ENCODE measurements around the gene EEF1A2. TPM values are rescaled to one million over a fixed set of nuclear protein-coding genes. Genes with fewer than 3 reads are reported as not detected.
"Not testable (repeated sequence)": the region's sequence is repeated elsewhere in the genome, so short reads cannot be mapped to it uniquely, and the experiment has no call there.

The EEF1A2 gene
- total and polyA plus RNA-seq, 4 experiments from 2014 or later: 0.36 to 0.81 TPM; not detected in 2

GRCh38 chr20:63514520-63514919 lies 15.6 kb upstream of the EEF1A2 start:
- intact Hi-C loops (cut with micrococcal nuclease); H3K36me3 Mint-ChIP-seq; H3K27me3 ChIP-seq (ENCODE audit: insufficient read depth, low read length); H3K9me3 Mint-ChIP-seq; H3K4me3 ChIP-seq (ENCODE audit: low read length in 2 of 2); CTCF ChIA-PET (ENCODE audit: partially characterized antibody); H3K27ac ChIP-seq (ENCODE audit: low read depth, low read length); DNase-seq; H3K36me3 ChIP-seq (ENCODE audit: insufficient read depth, low read length); H3K9me3 ChIP-seq (ENCODE audit: control insufficient read depth in 1 of 2, low read length in 2 of 2); H3K4me1 ChIP-seq (ENCODE audit: insufficient read depth, low read length); POLR2A ChIA-PET (ENCODE audit: partially characterized antibody); H3K4me3 Mint-ChIP-seq: not testable (repeated sequence)
- H3K4me1 Mint-ChIP-seq: peaks cover under 1 to 11% (median 7%) of the 10 kb centered on the region in 4 donors
- peaks cover 16 to 17% of the 10 kb centered on the region in 2 donors for H3K27me3 Mint-ChIP-seq
- H3K27ac Mint-ChIP-seq: peak overlapping the region in 2 of 7 donors; percentile 42 to 46

- H3K27me3 ChIP-seq (ENCODE audit: insufficient read depth, low read length): no peaks in the 10 kb centered on the region
- H3K36me3 ChIP-seq (ENCODE audit: insufficient read depth, low read length): no peaks in the 10 kb centered on the region
- no peak overlapping the region for H3K4me3 ChIP-seq (ENCODE audit: low read length in 2 of 2)
- intact Hi-C loops (cut with micrococcal nuclease): no loop called here
- Mint-ChIP-seq H3K27ac (no peak overlapping the region), H3K9me3 (peaks cover 0 to 8% (median 6%) of the 10 kb centered on the region in 8 donors), H3K27me3 (peaks cover 22 to 24% of the 10 kb centered on the region in 2 donors), H3K4me3 (no peak overlapping the region), H3K36me3 (no peaks in the 10 kb centered on the region), H3K4me1 (peaks cover under 1 to 7% (median 3%) of the 10 kb centered on the region in 4 donors)
- H3K27ac ChIP-seq (ENCODE audit: low read depth, low read length): no peak overlapping the region
- POLR2A ChIA-PET (ENCODE audit: partially characterized antibody): no interaction called here
- H3K4me1 ChIP-seq (ENCODE audit: insufficient read depth, low read length): no peaks in the 10 kb centered on the region
- DNase-seq: no peak
- CTCF ChIA-PET (ENCODE audit: partially characterized antibody): no interaction called here
- H3K9me3 ChIP-seq (ENCODE audit: control insufficient read depth in 1 of 2, low read length in 2 of 2): no peaks in the 10 kb centered on the region
These were observed 14.3 kb upstream of the EEF1A2 start for GRCh38 chr20:63513207-63513606.

GRCh38 chr20:63509088-63509564 lies 10.2 kb upstream of the EEF1A2 start:
- Histone ChIP-seq H3K4me3 (ENCODE audit: low read length in 2 of 2) (no peak overlapping the region), H3K4me1 (ENCODE audit: insufficient read depth, low read length) (no peaks in the 10 kb centered on the region), H3K27ac (ENCODE audit: low read depth, low read length) (no peak overlapping the region), H3K36me3 (ENCODE audit: insufficient read depth, low read length) (no peaks in the 10 kb centered on the region), H3K9me3 (ENCODE audit: control insufficient read depth in 1 of 2, low read length in 2 of 2) (no peaks in the 10 kb centered on the region), H3K27me3 (ENCODE audit: insufficient read depth, low read length) (no peaks in the 10 kb centered on the region)
- H3K9me3 Mint-ChIP-seq: peaks cover 0 to 16% (median 12%) of the 10 kb centered on the region in 8 donors
- intact Hi-C loops (cut with micrococcal nuclease): no loop called here
- H3K4me3 Mint-ChIP-seq: peak overlapping the region in 1 of 8 donors; percentile 0
- peaks cover 2 to 4% of the 10 kb centered on the region in 2 donors for H3K36me3 Mint-ChIP-seq
- no peak for DNase-seq
- ChIA-PET POLR2A (ENCODE audit: partially characterized antibody) (no interaction called here), CTCF (ENCODE audit: partially characterized antibody) (interaction anchor here (0.7 kb wide), 1 partner anchor 12 kb away, joined by 3 read pairs; no protein-coding TSS in a partner anchor)
- H3K27ac Mint-ChIP-seq: no peak overlapping the region
- peaks cover 3 to 8% (median 5%) of the 10 kb centered on the region in 4 donors for H3K4me1 Mint-ChIP-seq
- H3K27me3 Mint-ChIP-seq: peaks cover 29 to 30% of the 10 kb centered on the region in 2 donors

- Histone ChIP-seq H3K4me1 (ENCODE audit: insufficient read depth, low read length) (no peaks in the 10 kb centered on the region), H3K27me3 (ENCODE audit: insufficient read depth, low read length) (no peaks in the 10 kb centered on the region), H3K9me3 (ENCODE audit: control insufficient read depth in 1 of 2, low read length in 2 of 2) (no peaks in the 10 kb centered on the region), H3K27ac (ENCODE audit: low read depth, low read length) (no peak overlapping the region), H3K36me3 (ENCODE audit: insufficient read depth, low read length) (no peaks in the 10 kb centered on the region), H3K4me3 (ENCODE audit: low read length in 2 of 2) (no peak overlapping the region)
- Mint-ChIP-seq H3K27ac (peak overlapping the region in 2 of 7 donors; percentile 48 to 52), H3K4me3 (peak overlapping the region in 3 of 8 donors; percentile 10 to 64 (median 35)), H3K27me3 (peaks cover 29 to 30% of the 10 kb centered on the region in 2 donors), H3K4me1 (peaks cover 3 to 8% (median 5%) of the 10 kb centered on the region in 4 donors), H3K9me3 (peaks cover 0 to 22% (median 13%) of the 10 kb centered on the region in 8 donors), H3K36me3 (peaks cover 2 to 6% of the 10 kb centered on the region in 2 donors)
- ChIA-PET CTCF (ENCODE audit: partially characterized antibody) (interaction anchor here (0.7 kb wide), 1 partner anchor 11 kb away, joined by 3 read pairs; no protein-coding TSS in a partner anchor), POLR2A (ENCODE audit: partially characterized antibody) (no interaction called here)
- intact Hi-C loops (cut with micrococcal nuclease): no loop called here
- no peak for DNase-seq
These were observed 9.3 kb upstream of the EEF1A2 start for GRCh38 chr20:63508072-63508768.

DNA sequence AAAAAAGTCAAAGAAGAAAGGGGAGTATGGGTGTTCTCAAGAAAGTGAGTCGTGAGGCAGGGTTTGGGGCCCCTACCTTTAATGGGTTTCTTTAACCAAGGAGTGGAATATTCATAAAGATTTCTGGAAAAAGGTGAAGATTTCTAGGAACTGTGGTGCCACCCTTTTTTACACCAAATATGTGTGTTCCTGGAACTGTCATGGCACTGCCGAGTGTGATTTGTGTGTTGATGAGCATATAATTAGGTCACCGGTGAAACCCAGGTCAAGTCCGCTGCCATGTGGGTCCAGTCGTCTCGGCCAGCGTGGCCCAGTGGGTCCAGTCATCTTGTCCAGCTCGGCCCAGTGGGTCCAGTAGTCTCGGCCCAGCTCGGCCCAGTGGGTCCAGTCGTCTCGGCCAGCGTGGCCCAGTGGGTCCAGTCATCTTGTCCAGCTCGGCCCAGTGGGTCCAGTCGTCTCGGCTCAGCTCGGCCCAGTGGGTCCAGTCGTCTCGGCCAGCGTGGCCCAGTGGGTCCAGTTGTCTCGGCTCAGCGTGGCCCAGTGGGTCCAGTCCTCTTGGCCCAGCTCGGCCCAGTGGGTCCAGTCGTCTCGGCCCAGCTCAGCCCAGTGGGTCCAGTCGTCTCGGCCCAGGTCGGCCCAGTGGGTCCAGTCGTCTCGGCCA lies 8.3 kb upstream of the EEF1A2 start:
- intact Hi-C loops (cut with micrococcal nuclease): no loop called here
- CTCF ChIA-PET (ENCODE audit: partially characterized antibody): no interaction called here
- H3K27me3 ChIP-seq (ENCODE audit: insufficient read depth, low read length): no peaks in the 10 kb centered on the region
- peaks cover 2 to 6% of the 10 kb centered on the region in 2 donors for H3K36me3 Mint-ChIP-seq
- POLR2A ChIA-PET (ENCODE audit: partially characterized antibody): interaction anchor here (1.1 kb wide), 1 partner anchor 10 kb away, joined by 3 read pairs; no protein-coding TSS in a partner anchor
- H3K4me3 Mint-ChIP-seq: no peak overlapping the region
- no peaks in the 10 kb centered on the region for H3K4me1 ChIP-seq (ENCODE audit: insufficient read depth, low read length)
- peaks cover 0 to 22% (median 11%) of the 10 kb centered on the region in 8 donors for H3K9me3 Mint-ChIP-seq
- no peaks in the 10 kb centered on the region for H3K9me3 ChIP-seq (ENCODE audit: control insufficient read depth in 1 of 2, low read length in 2 of 2)
- no peak for DNase-seq
- no peak overlapping the region for H3K4me3 ChIP-seq (ENCODE audit: low read length in 2 of 2)
- no peak overlapping the region for H3K27ac ChIP-seq (ENCODE audit: low read depth, low read length)
- H3K27ac Mint-ChIP-seq: no peak overlapping the region
- H3K4me1 Mint-ChIP-seq: peaks cover 3 to 8% (median 5%) of the 10 kb centered on the region in 4 donors
- H3K27me3 Mint-ChIP-seq: peaks cover 26 to 27% of the 10 kb centered on the region in 2 donors
- H3K36me3 ChIP-seq (ENCODE audit: insufficient read depth, low read length): no peaks in the 10 kb centered on the region

- H3K4me3 Mint-ChIP-seq: no peak overlapping the region
- CTCF ChIA-PET (ENCODE audit: partially characterized antibody): interaction anchor here (2.3 kb wide), 1 partner anchor 9 kb away, joined by 8 read pairs; no protein-coding TSS in a partner anchor
These were observed 6.8 kb upstream of the EEF1A2 start for GRCh38 chr20:63505723-63506122.

DNA sequence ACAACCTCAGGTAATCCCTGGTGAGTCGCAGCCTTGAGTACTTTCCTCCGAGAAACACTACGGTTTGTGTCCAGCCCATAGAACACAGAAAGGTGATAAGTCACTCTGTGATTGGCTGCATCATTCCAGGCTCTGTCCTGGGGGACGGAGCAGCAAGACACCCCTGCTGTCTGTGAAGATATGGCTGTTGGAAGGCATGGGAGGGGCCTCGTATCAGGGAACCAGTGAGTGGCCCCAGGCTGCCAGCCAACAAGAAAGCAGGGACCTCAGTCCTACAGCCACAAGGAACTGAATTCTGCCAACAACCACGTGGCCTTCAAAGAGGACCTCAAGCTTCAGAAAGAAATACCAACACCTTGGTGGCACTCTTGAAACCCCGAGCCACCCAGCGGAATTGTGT lies 6.4 kb upstream of the EEF1A2 start:
- H3K4me3 ChIP-seq (ENCODE audit: low read length in 2 of 2): no peak overlapping the region
- H3K4me1 Mint-ChIP-seq: peaks cover 3 to 8% (median 5%) of the 10 kb centered on the region in 4 donors
- H3K27me3 Mint-ChIP-seq: peaks cover 18 to 23% of the 10 kb centered on the region in 2 donors
- H3K9me3 Mint-ChIP-seq: peaks cover 0 to 22% (median 11%) of the 10 kb centered on the region in 8 donors
- no peak overlapping the region for H3K4me3 Mint-ChIP-seq
- POLR2A ChIA-PET (ENCODE audit: partially characterized antibody): no interaction called here
- no peaks in the 10 kb centered on the region for H3K27me3 ChIP-seq (ENCODE audit: insufficient read depth, low read length)
- intact Hi-C loops (cut with micrococcal nuclease): no loop called here
- no peaks in the 10 kb centered on the region for H3K4me1 ChIP-seq (ENCODE audit: insufficient read depth, low read length)
- no peaks in the 10 kb centered on the region for H3K9me3 ChIP-seq (ENCODE audit: control insufficient read depth in 1 of 2, low read length in 2 of 2)
- no peak for DNase-seq
- H3K36me3 Mint-ChIP-seq: peaks cover 2 to 6% of the 10 kb centered on the region in 2 donors
- H3K27ac ChIP-seq (ENCODE audit: low read depth, low read length): no peak overlapping the region
- no peaks in the 10 kb centered on the region for H3K36me3 ChIP-seq (ENCODE audit: insufficient read depth, low read length)
- H3K27ac Mint-ChIP-seq: no peak overlapping the region
- CTCF ChIA-PET (ENCODE audit: partially characterized antibody): interaction anchor here (2.3 kb wide), 1 partner anchor 9 kb away, joined by 8 read pairs; no protein-coding TSS in a partner anchor

More at GRCh38 chr20:63505723-63506122, 6.8 kb upstream of the EEF1A2 start:
- no peaks in the 10 kb centered on the region for H3K4me1 ChIP-seq (ENCODE audit: insufficient read depth, low read length)
- Mint-ChIP-seq H3K4me1 (peaks cover 3 to 8% (median 5%) of the 10 kb centered on the region in 4 donors), H3K27me3 (peaks cover 22 to 23% of the 10 kb centered on the region in 2 donors), H3K36me3 (peaks cover 2 to 6% of the 10 kb centered on the region in 2 donors), H3K27ac (no peak overlapping the region), H3K9me3 (peaks cover 0 to 22% (median 11%) of the 10 kb centered on the region in 8 donors)
- no peak for DNase-seq
- POLR2A ChIA-PET (ENCODE audit: partially characterized antibody): no interaction called here
- intact Hi-C loops (cut with micrococcal nuclease): no loop called here
- no peaks in the 10 kb centered on the region for H3K9me3 ChIP-seq (ENCODE audit: control insufficient read depth in 1 of 2, low read length in 2 of 2)
- H3K27me3 ChIP-seq (ENCODE audit: insufficient read depth, low read length): no peaks in the 10 kb centered on the region
- H3K4me3 ChIP-seq (ENCODE audit: low read length in 2 of 2): no peak overlapping the region
- H3K27ac ChIP-seq (ENCODE audit: low read depth, low read length): no peak overlapping the region
- no peaks in the 10 kb centered on the region for H3K36me3 ChIP-seq (ENCODE audit: insufficient read depth, low read length)

Data from CD4-positive, alpha-beta memory T cell (primary cell).